GM21786 (cell line): ENCODE results near the gene COL25A1.

ENCODE experiments used
- ATAC-seq: cut with Tn5 transposase; IDR thresholded peaks from one replicate; pipeline ENCODE4 v1.9.1; 2021; ENCODE audit not compliant: unreplicated experiment

COL25A1 gene

GRCh38 chr4:109294006-109294405 lies 8.5 kb downstream of the COL25A1 start:
- peak; percentile 95 for ATAC-seq

- ATAC-seq = no peak
Observed at GRCh38 chr4:109291707-109292238, 10.7 kb downstream of the COL25A1 start.

DNA sequence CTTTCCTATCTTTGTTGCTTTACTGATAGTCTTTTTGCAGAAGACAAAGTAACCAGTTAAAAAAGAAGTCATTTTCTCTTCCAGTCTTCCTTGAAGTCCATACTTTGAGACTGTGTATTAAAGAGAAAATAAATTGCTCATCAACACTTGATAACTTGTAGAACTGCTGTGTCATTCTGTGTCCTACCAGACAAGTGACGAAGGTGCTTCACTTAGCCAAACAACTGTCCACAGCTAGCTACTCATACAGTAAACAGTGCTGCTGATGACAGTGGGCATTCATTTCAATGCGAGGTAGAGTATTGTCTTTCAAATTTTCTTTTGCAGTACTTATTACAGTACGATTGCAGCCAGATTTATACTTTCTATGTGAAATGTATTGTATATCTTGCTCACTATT lies 11.5 kb downstream of the COL25A1 start:
- ATAC-seq = no peak

DNA sequence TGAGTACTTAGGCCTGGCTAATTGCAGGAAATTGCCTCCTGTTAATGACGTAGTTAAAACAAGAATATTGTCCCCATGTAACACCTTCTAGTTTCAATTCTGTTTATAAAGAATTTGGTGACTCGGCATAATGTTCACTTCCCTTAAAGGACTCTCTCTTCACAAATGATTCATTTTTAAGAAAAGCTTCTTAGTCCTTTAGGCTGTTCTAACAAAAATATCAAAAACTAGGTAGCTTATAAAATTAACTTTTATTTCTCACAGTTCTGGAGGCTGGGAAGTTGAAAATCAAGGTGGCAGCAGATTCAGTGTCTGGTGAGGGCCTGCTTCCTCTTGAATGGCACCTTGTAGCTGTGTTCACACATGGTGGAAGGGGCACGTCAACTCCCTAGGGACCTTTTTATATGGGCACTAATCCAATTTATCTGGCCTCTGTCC lies 23.8 kb downstream of the COL25A1 start:
- peak; percentile 93 for ATAC-seq

DNA sequence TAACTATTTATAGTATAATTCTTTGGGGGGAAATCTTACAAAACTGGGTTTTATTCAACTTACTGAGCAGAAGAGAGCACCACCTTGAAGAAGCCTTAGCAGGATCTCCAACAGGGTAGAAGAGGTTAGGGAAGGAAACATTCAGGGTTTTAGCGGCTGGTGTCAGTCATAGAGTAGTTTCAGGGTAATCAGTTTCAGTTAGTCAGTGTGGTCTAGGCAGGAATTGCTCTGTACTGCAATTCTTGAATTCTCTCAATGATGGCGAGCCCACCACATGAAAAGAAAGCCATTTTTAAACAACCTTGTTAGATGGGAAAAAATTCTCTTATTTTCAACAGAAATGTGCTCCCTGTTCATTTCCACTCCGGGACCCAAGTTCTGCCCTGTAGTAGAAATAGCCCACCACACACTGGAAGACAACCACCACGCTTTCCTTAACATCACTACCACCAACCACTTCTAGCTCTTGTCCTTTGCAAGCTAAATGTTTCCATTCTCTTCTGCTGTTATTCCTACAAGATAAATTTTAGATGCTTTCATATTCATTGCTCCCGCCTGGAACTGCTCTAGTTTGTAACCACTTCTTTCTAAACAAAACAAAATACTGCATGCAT lies 25.9 kb downstream of the COL25A1 start:
- ATAC-seq = peak; percentile 61

DNA sequence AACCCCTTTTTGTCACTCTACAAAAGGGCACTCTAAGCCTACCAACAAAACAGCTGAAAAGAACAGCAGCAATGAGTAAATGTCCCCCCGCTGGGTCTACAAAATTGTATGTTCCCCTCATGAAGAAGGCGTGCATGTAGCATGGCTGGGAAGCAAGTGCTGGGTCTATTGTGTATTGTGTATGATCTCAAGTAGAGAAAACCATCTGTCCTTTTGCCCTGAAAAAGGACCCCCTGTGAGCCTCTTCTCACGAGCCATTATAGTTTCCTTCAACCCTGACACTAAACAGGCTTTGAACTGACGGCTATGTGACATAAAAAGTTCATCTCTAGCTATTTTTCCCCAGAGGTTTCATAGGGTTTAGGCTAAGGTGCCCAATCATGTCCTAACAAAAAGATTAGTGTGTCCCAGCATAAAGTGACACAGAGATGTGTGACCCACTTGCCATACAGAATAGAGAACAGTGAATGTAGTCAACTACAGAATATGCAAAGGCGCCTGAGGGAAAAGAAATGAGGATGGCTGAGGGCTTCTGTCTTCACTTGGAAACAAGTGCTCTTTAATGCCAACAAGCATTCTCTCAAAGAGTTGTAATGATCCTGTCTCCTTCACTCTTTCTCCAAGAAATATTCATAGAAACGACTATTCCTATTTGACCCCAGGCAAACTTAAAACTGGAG lies 27.3 kb downstream of the COL25A1 start:
- ATAC-seq = no peak

GRCh38 chr4:109266891-109267290 lies 35.6 kb downstream of the COL25A1 start:
- no peak for ATAC-seq

DNA sequence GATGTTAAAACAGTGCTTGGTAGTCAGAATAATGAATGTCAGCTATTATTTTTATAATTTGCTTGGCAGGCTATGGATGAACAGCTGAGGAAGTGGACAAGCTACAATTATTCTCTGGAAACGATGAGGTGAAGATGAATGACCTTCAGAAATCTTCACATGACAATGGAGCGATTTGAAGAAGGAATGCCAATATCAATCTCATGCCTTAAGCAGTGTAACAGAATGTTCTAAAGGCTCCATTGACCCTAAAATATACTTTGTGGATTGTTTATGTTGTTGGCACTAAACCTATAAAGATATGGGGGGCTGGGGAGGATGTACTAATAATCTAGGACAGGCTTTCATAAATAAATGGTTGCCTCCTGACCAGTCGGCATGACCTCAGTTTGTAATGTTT lies 36.2 kb downstream of the COL25A1 start:
- no peak for ATAC-seq

- no peak for ATAC-seq
Observed at GRCh38 chr4:109263721-109264120, 38.7 kb downstream of the COL25A1 start.

DNA sequence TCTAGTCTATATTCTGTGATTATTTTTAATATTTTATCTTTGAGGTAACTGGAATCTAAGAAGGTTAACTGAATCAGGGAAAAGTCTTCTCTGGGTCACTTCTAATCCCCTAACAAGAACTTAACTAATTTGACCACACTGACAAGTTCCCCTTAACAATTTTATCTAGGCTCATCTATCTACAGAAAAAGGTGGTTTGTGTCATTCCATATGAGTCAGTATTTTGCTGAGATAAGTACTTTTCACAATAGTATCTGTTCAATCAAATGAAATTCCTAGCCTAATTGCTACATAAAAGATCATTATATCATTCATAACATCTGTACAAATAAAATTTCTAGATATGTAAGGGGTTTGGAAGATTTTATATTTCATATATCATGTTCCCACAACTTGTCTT lies 45.6 kb downstream of the COL25A1 start:
- no peak for ATAC-seq

DNA sequence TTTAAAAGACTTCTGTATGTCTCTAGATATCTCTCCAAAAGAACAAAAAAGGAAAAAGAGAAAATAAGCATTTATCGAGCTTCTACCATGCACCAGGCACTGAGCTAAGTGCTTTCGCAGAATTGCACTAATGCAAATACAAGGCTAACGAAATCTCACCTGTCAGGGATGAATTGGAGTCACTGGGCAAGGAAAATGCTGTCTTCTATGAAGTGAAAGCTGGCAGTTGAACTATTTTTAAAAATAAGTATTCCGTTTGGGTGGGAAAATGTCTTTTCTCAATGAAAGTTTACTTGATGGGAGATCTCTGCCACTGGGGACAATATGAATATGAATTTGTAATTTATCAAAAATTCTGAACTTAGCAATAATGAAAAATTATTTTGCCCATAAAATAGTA lies 47.6 kb downstream of the COL25A1 start:
- ATAC-seq = no peak

DNA sequence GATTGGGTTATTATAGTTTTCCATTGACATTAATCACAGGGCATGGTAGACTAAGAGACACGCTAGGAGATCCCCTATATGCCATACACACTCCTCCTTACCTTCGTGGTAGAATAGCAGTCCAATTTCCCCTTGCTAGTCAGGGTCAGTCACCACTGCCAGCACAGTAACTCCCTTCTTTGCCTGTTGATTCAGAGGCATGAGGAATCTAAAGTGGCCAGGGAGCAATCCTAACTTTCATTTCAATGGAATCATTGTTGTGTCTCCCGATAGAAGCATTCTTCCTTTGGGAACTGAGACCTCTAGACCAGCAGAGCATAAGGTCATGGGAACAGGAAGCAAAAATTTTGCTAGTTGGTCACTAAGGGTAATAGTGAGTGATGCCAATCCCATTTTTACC lies 51.1 kb downstream of the COL25A1 start:
- ATAC-seq = no peak

DNA sequence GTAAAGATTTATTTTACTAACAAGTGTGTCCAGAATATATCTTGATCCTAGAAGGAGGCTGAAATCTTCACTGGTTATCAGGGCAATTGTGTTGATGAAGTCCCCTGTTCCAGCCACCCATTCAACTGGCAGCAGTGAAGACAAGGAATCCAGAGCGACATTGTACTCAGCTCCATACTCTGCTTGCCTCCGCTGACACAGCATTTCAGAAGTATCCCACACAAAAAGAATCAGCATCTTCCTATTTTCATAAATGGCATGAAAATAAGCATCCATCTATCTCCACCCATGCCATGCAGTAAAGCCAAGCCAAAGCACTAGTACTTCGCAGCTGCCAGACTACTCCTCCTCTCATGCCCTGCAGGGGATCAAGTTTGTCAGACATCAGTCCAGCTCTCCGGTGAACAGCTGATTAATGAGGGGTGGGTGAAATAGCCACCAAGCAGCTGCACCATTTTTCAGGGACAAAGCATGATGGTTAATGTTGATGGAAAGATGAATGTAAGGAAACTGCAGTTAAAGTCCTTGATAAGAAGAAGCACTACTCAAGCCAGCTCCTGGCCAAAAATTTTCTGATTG lies 54.0 kb downstream of the COL25A1 start:
- no peak for ATAC-seq

DNA sequence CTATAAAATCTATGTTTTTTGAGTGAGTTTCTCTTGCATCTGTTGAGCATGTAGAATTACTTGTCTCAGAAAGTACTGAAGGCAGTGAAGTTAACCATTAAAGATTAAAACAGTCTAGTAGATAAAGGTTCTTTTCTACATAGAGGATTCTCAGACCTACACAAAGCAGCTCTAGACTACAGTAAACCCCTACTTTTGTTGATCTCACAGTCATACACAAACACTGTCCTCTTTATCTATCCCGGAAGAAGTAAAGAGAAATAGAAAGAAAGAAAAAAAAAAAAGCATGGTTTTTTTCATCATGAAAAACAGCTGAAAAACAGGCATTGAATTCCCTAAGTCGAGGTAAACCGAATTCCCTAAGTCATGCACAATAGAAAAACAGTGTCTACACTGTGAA lies 58.6 kb downstream of the COL25A1 start:
- ATAC-seq = no peak

- no peak for ATAC-seq
Observed at GRCh38 chr4:109238746-109239145, 63.7 kb downstream of the COL25A1 start.

- no peak for ATAC-seq
Observed at GRCh38 chr4:109235683-109236082, 66.8 kb downstream of the COL25A1 start.

DNA sequence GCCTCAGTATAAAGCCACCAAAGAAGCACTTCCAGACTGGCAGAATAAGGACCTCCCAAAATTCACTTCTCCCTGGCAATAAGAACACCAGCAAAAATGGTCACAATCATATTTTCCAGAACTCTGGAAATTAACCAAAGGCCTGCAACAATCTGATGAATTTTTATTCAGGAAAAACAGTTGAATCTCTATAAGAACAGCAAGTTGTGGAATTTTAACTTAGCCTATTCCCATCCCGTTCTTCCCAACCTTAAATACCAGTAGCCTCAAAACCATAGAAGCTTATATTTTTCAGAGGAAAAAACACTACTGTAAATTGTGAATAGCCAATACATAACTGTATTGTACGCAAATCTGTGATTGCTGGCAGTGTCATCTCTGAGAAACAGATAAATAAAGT lies 67.9 kb downstream of the COL25A1 start:
- ATAC-seq = no peak

GRCh38 chr4:109233570-109233969 lies 68.9 kb downstream of the COL25A1 start:
- no peak for ATAC-seq

DNA sequence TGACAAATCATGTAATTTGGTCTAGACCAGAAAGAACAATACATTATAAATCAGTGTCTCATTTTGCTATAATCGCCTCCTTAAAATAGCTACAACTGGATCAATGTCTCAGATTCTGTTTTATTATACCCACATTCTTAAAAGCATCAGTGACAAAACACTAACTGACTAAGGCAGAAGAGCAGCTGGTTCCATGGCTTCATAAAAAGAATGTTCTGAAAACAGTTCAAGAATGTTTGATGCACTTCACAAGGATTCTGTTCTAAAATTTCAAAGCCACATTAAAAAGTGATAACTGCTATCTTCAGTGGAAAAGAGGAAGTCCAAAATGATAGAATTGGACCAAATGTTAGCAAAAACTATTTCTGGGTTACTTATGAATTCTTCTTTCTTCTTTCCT lies 69.8 kb downstream of the COL25A1 start:
- ATAC-seq = no peak

- no peak for ATAC-seq
Observed at GRCh38 chr4:109231331-109231730, 71.1 kb downstream of the COL25A1 start.

DNA sequence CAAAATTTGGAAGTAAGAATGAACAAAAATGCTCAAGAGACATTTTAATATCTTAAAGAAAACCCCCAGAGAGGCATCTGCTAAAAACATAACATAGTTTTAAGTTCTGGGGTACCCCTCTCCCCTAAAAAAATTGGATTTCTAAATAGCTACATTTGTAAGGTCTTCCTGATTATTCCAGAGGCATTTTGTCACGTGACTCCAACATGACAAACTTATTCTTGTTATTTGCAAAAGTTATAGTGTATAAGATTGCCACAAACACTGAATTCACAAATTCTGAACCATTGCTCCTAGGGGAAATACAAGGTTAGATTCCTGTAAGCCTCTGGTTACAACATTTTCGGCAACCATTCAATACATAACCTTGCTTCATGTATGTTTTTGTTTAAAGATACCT lies 73.4 kb downstream of the COL25A1 start:
- no peak for ATAC-seq

- ATAC-seq = no peak
Observed at GRCh38 chr4:109218288-109218687, 84.2 kb downstream of the COL25A1 start.
